GM19035 (cell line): ENCODE results near the gene SLX4IP.

Experiments used
- ATAC-seq: cut with Tn5 transposase; IDR thresholded peaks from one replicate; pipeline ENCODE4 v1.9.1; 2021; ENCODE audit not compliant: unreplicated experiment

The SLX4IP gene

GRCh38 chr20:10519361-10520046, 84.4 kb downstream of the SLX4IP start:
- peak; percentile 53 for ATAC-seq

- ATAC-seq: no peak
Observed at GRCh38 chr20:10520528-10520927, 85.4 kb downstream of the SLX4IP start.

- ATAC-seq: no peak
Observed at GRCh38 chr20:10521068-10521831, 86.1 kb downstream of the SLX4IP start.

- ATAC-seq: no peak
Observed at GRCh38 chr20:10521836-10522235, 86.7 kb downstream of the SLX4IP start.

GRCh38 chr20:10522328-10522727, 87.2 kb downstream of the SLX4IP start:
- ATAC-seq: no peak

GRCh38 chr20:10523443-10523842, 88.3 kb downstream of the SLX4IP start:
- no peak for ATAC-seq

GRCh38 chr20:10524034-10524476, 89.0 kb downstream of the SLX4IP start:
- no peak for ATAC-seq

- no peak for ATAC-seq
Observed at GRCh38 chr20:10524643-10525042, 89.5 kb downstream of the SLX4IP start.

- no peak for ATAC-seq
Observed at GRCh38 chr20:10527781-10528180, 92.7 kb downstream of the SLX4IP start.

- ATAC-seq: no peak
Observed at GRCh38 chr20:10530883-10531282, 95.8 kb downstream of the SLX4IP start.

GRCh38 chr20:10531848-10532247, 96.7 kb downstream of the SLX4IP start:
- ATAC-seq: no peak

GRCh38 chr20:10532361-10532760, 97.3 kb downstream of the SLX4IP start:
- ATAC-seq: no peak

- no peak for ATAC-seq
Observed at GRCh38 chr20:10536531-10536930, 101.4 kb downstream of the SLX4IP start.

- ATAC-seq: no peak
Observed at GRCh38 chr20:10537850-10538480, 102.9 kb downstream of the SLX4IP start.

GRCh38 chr20:10538768-10539167, 103.7 kb downstream of the SLX4IP start:
- no peak for ATAC-seq

GRCh38 chr20:10539818-10540553, 104.9 kb downstream of the SLX4IP start:
- ATAC-seq: no peak

GRCh38 chr20:10540636-10541493, 105.8 kb downstream of the SLX4IP start:
- no peak for ATAC-seq

- no peak for ATAC-seq
Observed at GRCh38 chr20:10541668-10542411, 106.7 kb downstream of the SLX4IP start.

GRCh38 chr20:10542442-10542841, 107.3 kb downstream of the SLX4IP start:
- no peak for ATAC-seq

GRCh38 chr20:10543480-10543879, 108.4 kb downstream of the SLX4IP start:
- ATAC-seq: no peak
